ENCODE data around the gene ABTB1.
"Not testable (repeated sequence)": the region's sequence is repeated elsewhere in the genome, so short reads cannot be mapped to it uniquely, and the experiment has no call there.

The ABTB1 gene

GRCh38 chr3:127650236-127650635, 22.5 kb upstream of the ABTB1 start:
- FAIRE-seq, result no peak

- FAIRE-seq, result no peak
Observed at GRCh38 chr3:127651516-127652172, 21.1 kb upstream of the ABTB1 start.

- no peak for FAIRE-seq
Observed at GRCh38 chr3:127652246-127652995, 20.3 kb upstream of the ABTB1 start.

GRCh38 chr3:127654374-127654773, 18.4 kb upstream of the ABTB1 start:
- no peak for FAIRE-seq

GRCh38 chr3:127654993-127655392, 17.8 kb upstream of the ABTB1 start:
- FAIRE-seq, result not testable (repeated sequence)

- FAIRE-seq, result no peak
Observed at GRCh38 chr3:127655641-127656040, 17.1 kb upstream of the ABTB1 start.

- no peak for FAIRE-seq
Observed at GRCh38 chr3:127656906-127657305, 15.8 kb upstream of the ABTB1 start.

GRCh38 chr3:127658234-127658633, 14.5 kb upstream of the ABTB1 start:
- peak; percentile 9 for FAIRE-seq

- no peak for FAIRE-seq
Observed at GRCh38 chr3:127660621-127661251, 12.0 kb upstream of the ABTB1 start.

- FAIRE-seq, result no peak
Observed at GRCh38 chr3:127661600-127661999, 11.2 kb upstream of the ABTB1 start.

- FAIRE-seq, result no peak
Observed at GRCh38 chr3:127662001-127662469, 10.7 kb upstream of the ABTB1 start.

GRCh38 chr3:127663151-127663550, 9.6 kb upstream of the ABTB1 start:
- no peak for FAIRE-seq

- no peak for FAIRE-seq
Observed at GRCh38 chr3:127665165-127665564, 7.6 kb upstream of the ABTB1 start.

GRCh38 chr3:127665586-127665985, 7.2 kb upstream of the ABTB1 start:
- no peak for FAIRE-seq

GRCh38 chr3:127666676-127667075, 6.1 kb upstream of the ABTB1 start:
- no peak for FAIRE-seq

GRCh38 chr3:127667119-127667681, 5.6 kb upstream of the ABTB1 start:
- FAIRE-seq, result no peak

GRCh38 chr3:127668906-127669305, 3.8 kb upstream of the ABTB1 start:
- no peak for FAIRE-seq

GRCh38 chr3:127669541-127670228, 3.1 kb upstream of the ABTB1 start:
- FAIRE-seq, result no peak

- FAIRE-seq, result no peak
Observed at GRCh38 chr3:127670229-127670559, 2.6 kb upstream of the ABTB1 start.

- no peak for FAIRE-seq
Observed at GRCh38 chr3:127670761-127671522, 1.8 kb upstream of the ABTB1 start.

GRCh38 chr3:127671523-127672428, 976 bp upstream of the ABTB1 start:
- FAIRE-seq, result no peak
